Ammon's horn (tissue), 1 donor: ENCODE measurements around the gene SIX5.
"Not testable (repeated sequence)": the region's sequence is repeated elsewhere in the genome, so short reads cannot be mapped to it uniquely, and the experiment has no call there.

Experiments
- DNase-seq: peaks from one replicate; pipeline ENCODE4 v3.0.0-alpha.2; 2016; ENCODE audit warnings: low spot score

SIX5 gene

GRCh38 chr19:45754323-45754722 lies 14.7 kb downstream of the SIX5 start:
- no peak for DNase-seq

DNA sequence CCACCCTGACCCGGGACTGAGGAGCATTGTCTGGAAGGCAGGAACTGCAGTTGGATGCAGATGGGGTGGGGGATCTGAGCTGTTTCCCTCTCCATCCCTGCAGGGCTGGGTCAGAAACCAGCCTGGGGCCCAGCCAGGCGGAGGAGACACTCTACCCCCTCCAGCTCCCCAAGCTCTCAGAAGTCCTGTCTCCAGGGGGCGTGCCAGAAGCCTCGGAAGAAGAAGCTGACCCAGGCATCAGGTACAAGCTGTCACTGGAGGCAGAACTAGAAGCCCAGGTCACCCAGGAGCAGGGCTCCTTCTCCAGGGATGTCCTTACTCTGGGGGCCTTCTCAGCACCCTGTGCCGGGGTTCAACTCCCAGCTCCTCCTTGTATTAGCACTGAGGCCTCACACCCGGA lies 15.5 kb downstream of the SIX5 start:
- no peak for DNase-seq

DNA sequence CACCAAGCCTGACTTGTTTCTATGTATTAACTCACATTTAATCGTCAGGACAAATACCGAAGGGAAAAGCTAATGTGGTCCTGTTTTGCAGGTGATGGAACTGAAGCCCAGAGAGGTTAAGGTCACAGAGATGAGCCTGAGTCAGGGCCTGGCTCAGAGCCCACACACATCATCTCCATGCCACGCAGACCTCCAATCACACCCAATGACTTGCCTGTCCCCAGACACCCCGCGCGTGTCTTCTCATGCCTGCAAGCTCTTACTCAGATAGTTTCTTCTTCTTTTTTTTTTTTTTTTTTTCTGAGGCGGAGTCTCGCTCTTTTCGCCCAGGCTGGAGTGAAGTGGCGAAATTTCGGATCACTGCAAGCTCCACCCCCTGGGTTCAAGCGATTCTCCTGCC lies 16.4 kb downstream of the SIX5 start:
- no peak for DNase-seq

- not testable (repeated sequence) for DNase-seq
Measured at GRCh38 chr19:45751483-45751882, 17.6 kb downstream of the SIX5 start.

DNA sequence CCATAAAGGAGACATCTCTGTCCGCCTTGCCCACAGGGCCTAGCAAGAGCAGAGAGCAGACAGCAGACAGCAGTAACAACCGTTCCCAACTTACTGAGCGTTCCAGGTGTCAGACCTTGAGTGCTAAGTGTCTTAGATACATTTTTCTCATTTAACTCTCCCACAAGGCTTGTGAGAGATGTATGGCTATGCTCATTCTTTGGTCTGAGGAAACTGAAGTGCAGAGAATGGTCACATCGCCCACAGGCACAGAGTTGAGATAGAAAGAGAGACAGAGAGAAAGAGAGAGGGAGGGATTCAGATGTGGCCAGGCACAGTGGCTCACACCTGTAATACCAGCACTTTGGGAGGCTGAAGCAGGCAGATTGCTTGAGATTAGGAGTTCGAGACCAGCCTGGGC lies 21.5 kb downstream of the SIX5 start:
- no peak for DNase-seq

- DNase-seq: no peak
Measured at GRCh38 chr19:45746866-45747265, 22.2 kb downstream of the SIX5 start.

GRCh38 chr19:45745606-45746005 lies 23.4 kb downstream of the SIX5 start:
- no peak for DNase-seq

GRCh38 chr19:45742969-45743368 lies 26.1 kb downstream of the SIX5 start:
- DNase-seq: no peak

GRCh38 chr19:45739498-45740439 lies 29.3 kb downstream of the SIX5 start:
- no peak for DNase-seq

GRCh38 chr19:45733160-45733810 lies 35.8 kb downstream of the SIX5 start, which contains the start of gene MEIOSIN:
TSS of gene MEIOSIN (plus strand) at chr19:45733439. CDS start at chr19:45735377, 1,938 bp downstream.
- no peak for DNase-seq

DNA sequence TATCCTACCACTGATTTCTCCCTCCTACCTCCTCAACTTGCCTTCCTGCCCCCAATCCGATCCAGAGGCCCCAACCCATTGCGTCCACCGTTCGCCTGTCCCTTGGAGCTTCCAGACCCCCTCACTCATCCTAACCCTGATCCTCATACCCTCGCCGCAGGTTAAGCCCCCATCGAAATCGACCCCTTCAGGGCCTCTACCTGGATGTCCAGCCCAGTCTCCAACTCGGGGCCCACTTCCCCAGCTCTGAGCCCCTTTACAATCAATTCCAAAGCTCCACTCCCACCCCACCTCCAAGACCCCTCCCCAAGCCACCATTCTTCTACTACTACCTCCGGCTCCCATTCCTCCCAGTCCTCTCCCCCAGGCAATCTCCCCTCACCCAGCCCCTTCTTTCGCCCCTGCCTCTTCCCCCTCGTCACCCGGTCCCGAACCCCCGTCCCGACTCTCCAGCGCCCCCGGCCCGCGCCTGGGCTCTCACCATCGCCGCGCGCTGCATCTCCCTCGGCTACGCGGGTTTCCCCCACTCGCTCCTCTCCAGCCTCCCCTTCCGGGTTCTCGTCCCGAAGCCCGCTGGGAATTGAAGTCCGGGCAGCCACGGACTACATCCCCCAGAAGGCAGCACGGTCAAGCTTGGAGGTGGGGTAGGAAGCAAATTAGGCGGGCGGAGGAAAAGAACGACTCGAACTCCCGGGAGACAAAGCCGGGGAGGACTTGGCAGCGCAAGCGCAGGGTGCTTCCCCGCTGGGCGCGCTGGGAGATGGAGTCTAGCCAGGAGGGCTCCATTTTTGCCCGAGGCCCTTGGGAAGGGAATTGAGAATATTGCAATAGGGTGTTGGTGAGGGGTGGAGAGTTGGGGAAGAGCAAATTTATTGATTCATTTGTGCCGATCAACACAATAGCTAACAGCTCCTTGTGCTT lies 38.4 kb downstream of the SIX5 start, which contains the start of gene FBXO46:
Gene FBXO46, minus strand, starts transcription at position 529 of the 921 bp plus-strand sequence. CDS start 17,401 bp downstream, outside the sequence.
- peak; percentile 99 for DNase-seq

DNA sequence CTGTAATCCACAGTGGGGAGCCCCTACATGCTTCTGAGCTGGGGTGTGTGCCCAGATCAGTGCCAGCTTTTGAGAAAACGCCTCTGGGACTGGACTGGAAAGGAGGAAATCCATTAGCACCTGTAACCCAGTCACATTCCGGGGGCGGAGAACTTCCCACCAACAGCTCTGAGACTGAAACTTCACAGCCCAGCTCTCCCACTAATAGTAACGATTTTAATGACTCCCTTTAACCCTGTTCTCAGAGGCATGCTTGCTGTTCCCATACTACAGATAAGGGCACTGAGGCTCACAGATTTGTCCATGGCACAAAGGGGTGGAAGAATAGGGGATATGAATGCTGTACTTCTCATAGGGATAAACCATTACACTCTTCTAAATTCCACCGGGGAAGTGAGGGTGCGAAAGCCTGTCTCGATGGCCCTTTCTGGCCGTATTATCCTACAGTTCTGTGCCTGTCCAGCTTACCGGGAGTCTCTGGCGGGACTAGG lies 39.2 kb downstream of the SIX5 start:
- no peak for DNase-seq

DNA sequence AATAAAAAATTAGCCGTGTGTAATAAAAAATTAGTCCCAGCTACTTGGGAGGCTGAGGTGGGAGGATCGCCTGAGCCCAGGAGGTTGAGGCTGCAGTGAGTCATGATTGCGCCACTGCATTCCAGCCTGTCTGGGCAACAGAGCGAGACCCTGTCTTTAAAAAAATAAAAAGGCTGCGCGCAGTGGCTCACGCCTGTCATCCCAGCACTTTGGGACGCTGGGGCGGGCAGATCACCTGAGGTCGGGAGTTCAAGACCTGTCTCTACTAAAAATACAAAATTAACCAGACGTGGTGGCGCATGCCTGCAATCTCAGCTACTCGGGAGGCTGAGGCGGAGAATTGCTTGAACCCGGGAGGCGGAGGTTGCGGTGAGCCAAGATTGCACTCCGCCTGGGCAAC lies 40.4 kb downstream of the SIX5 start:
- not testable (repeated sequence) for DNase-seq

GRCh38 chr19:45720065-45720464 lies 49.0 kb downstream of the SIX5 start:
- not testable (repeated sequence) for DNase-seq

GRCh38 chr19:45717983-45718650 lies 50.9 kb downstream of the SIX5 start:
- no peak for DNase-seq

DNA sequence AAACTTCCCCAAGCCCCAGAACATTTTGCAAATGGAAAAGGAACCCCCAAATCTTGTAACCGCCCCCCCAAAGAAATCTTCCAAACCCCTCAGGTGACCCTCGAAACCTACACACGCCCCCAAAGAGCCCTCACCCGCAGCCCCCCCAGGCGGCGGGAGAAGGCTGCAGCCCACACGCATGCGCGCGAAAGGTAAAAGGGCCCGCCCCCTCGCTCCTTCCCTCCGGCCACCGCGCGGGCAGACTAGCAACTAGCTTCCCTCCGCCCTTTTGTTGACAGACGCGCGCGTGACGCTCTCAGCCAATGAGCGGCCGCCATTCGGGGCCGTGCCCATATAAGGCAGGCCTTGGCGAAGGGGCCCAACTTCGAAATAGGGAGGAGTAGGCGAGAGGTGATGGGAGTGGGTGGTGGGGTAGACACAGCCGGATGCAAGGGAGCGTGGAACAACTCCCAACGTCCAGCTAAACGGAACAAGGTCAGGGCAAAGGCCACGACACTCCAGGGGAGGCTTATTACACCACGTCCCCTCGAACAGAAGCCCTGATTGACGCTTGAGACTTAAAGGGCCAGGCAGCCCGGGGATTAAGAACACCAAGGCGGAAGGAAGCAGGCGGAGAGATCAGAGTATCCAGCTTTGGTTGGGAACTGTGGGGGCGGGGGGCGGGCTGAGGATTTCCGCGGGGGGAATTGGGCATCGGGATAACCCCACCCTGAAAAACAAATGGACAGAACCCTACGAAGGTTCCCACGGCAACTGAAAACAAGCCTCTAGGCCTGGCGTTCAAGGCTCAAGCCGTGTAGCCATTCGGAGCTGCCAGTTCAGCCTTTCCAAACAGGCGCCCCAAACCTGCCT lies 51.7 kb downstream of the SIX5 start:
- peak; percentile 99 for DNase-seq

GRCh38 chr19:45716359-45717130 lies 52.5 kb downstream of the SIX5 start:
- DNase-seq: peak; percentile 38

DNA sequence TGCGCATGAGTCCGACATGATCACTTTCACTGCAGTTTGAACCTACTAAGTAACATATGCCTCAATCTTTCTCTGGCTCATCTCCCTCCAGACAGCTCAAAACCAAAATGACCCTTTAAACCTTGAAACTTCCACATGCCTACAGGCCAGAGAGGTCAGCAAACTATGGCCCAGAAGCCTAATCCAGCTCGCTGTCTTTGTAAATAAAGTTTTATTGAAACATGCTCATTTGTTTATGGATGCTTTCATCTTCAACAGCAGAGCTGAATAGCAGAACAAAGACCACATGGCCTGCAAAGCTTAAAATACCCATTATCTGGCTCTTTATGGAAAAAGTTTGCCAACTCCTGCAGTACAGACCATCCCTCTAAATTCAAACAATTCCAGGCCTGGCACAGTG lies 53.9 kb downstream of the SIX5 start:
- no peak for DNase-seq
